ENCODE data around the gene IL18RAP. TPM values are rescaled to one million over a fixed set of nuclear protein-coding genes. Genes with fewer than 3 reads are reported as not detected.

Gene IL18RAP
- polyA plus RNA-seq, 1 donor from 2014 or later, result not detected

GRCh38 chr2:102446936-102447335 is 24.0 kb downstream of the IL18RAP start:
- Histone ChIP-seq H3K36me3 (ENCODE audit: insufficient read depth, low read length) (no peaks in the 10 kb centered on the region), H3F3A (ENCODE audit: insufficient read depth, low read length, poor library complexity, severe bottlenecking) (no peaks in the 10 kb centered on the region), H3K9me2 (ENCODE audit: insufficient read depth, low read length) (no peaks in the 10 kb centered on the region), H3K27me3 (ENCODE audit: insufficient read depth, low read depth, low read length) (no peaks in the 10 kb centered on the region), H4K20me1 (ENCODE audit: insufficient read depth) (no peaks in the 10 kb centered on the region), H3K4me2 (ENCODE audit: low read length) (no peak overlapping the region), H3K9me3 (ENCODE audit: low read length) (no peaks in the 10 kb centered on the region), H3K9ac (ENCODE audit: low read length) (no peak overlapping the region), H3K27ac (ENCODE audit: low read length) (no peak overlapping the region), H3K4me3 (ENCODE audit: low read length) (no peak overlapping the region), H2AFZ (ENCODE audit: low read depth, low read length) (no peak overlapping the region), H3K79me2 (replicated peaks; ENCODE audit: insufficient read depth, low read length) (no peaks in the 10 kb centered on the region)
- TF ChIP-seq POLR2AphosphoS5 (IDR thresholded peaks at IDR 0.05) (no peak), EZH2 (IDR thresholded peaks at IDR 0.05; ENCODE audit: borderline replicate concordance, insufficient read depth, low read length, poor library complexity, severe bottlenecking) (no peak), RAD21 (conservative IDR thresholded peaks at IDR 0.05) (no peak), TAF1 (IDR thresholded peaks at IDR 0.05; ENCODE audit: low read depth) (no peak), SMC3 (conservative IDR thresholded peaks at IDR 0.05; ENCODE audit: poor library complexity) (no peak), REST (IDR thresholded peaks at IDR 0.05; ENCODE audit: borderline replicate concordance) (no peak), EP300 (conservative IDR thresholded peaks at IDR 0.05; ENCODE audit: poor library complexity, severe bottlenecking) (no peak), CTCF (IDR thresholded peaks at IDR 0.05; ENCODE audit: poor library complexity, severe bottlenecking) (no peak), MXI1 (conservative IDR thresholded peaks at IDR 0.05; ENCODE audit: poor library complexity, severe bottlenecking) (no peak)

- Histone ChIP-seq H3K79me2 (replicated peaks; ENCODE audit: insufficient read depth, low read length) (no peaks in the 10 kb centered on the region), H3K9me2 (ENCODE audit: insufficient read depth, low read length) (no peaks in the 10 kb centered on the region), H3K4me2 (ENCODE audit: low read length) (no peak overlapping the region), H3K27me3 (ENCODE audit: insufficient read depth, low read depth, low read length) (no peaks in the 10 kb centered on the region), H3K4me3 (ENCODE audit: low read length) (no peak overlapping the region), H3F3A (ENCODE audit: insufficient read depth, low read length, poor library complexity, severe bottlenecking) (no peaks in the 10 kb centered on the region), H4K20me1 (ENCODE audit: insufficient read depth) (no peaks in the 10 kb centered on the region), H3K36me3 (ENCODE audit: insufficient read depth, low read length) (no peaks in the 10 kb centered on the region), H3K27ac (ENCODE audit: low read length) (no peak overlapping the region), H3K9me3 (ENCODE audit: low read length) (no peaks in the 10 kb centered on the region), H2AFZ (ENCODE audit: low read depth, low read length) (no peak overlapping the region), H3K9ac (ENCODE audit: low read length) (no peak overlapping the region)
- peak; percentile 85 for TF ChIP-seq RAD21 (conservative IDR thresholded peaks at IDR 0.05)
- TF ChIP-seq TAF1 (IDR thresholded peaks at IDR 0.05; ENCODE audit: low read depth), result no peak
- TF ChIP-seq REST (IDR thresholded peaks at IDR 0.05; ENCODE audit: borderline replicate concordance), result no peak
- TF ChIP-seq SMC3 (conservative IDR thresholded peaks at IDR 0.05; ENCODE audit: poor library complexity), result peak; percentile 77
- TF ChIP-seq CTCF (IDR thresholded peaks at IDR 0.05; ENCODE audit: poor library complexity, severe bottlenecking), result peak; percentile 82
- no peak for TF ChIP-seq EP300 (conservative IDR thresholded peaks at IDR 0.05; ENCODE audit: poor library complexity, severe bottlenecking)
- no peak for TF ChIP-seq EZH2 (IDR thresholded peaks at IDR 0.05; ENCODE audit: borderline replicate concordance, insufficient read depth, low read length, poor library complexity, severe bottlenecking)
- TF ChIP-seq POLR2AphosphoS5 (IDR thresholded peaks at IDR 0.05), result no peak
- no peak for TF ChIP-seq MXI1 (conservative IDR thresholded peaks at IDR 0.05; ENCODE audit: poor library complexity, severe bottlenecking)
Observed at GRCh38 chr2:102449370-102449974, 26.5 kb downstream of the IL18RAP start.

Measured in neural cell (in vitro differentiated cells).